C4-2B (cell line): ENCODE results near the gene LMO7.

Experiments used
- ZFX ChIP-seq: fragments of 450-650 bp; IDR thresholded peaks from 2 replicates; pipeline ENCODE4 v1.6.1; 2017
- TF ChIP-seq, protein P1 (sequence below): fragments of 450-650 bp; conservative IDR thresholded peaks from 2 replicates; pipeline ENCODE4 v1.5.1; 2017; ENCODE audit warnings: mild to moderate bottlenecking

GRCh38 chr13:75635101-75635827 lies 866 bp upstream of the LMO7 start:
- TF ChIP-seq, protein P1, sequence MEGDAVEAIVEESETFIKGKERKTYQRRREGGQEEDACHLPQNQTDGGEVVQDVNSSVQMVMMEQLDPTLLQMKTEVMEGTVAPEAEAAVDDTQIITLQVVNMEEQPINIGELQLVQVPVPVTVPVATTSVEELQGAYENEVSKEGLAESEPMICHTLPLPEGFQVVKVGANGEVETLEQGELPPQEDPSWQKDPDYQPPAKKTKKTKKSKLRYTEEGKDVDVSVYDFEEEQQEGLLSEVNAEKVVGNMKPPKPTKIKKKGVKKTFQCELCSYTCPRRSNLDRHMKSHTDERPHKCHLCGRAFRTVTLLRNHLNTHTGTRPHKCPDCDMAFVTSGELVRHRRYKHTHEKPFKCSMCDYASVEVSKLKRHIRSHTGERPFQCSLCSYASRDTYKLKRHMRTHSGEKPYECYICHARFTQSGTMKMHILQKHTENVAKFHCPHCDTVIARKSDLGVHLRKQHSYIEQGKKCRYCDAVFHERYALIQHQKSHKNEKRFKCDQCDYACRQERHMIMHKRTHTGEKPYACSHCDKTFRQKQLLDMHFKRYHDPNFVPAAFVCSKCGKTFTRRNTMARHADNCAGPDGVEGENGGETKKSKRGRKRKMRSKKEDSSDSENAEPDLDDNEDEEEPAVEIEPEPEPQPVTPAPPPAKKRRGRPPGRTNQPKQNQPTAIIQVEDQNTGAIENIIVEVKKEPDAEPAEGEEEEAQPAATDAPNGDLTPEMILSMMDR: no peak
- no peak for TF ChIP-seq ZFX
